HG03095 (cell line): ENCODE measurements around the gene FAM76A.
A peak's percentile ranks its signal among the peaks of the same experiment; 100 is the strongest.
"Not testable (repeated sequence)": the region's sequence is repeated elsewhere in the genome, so short reads cannot be mapped to it uniquely, and the experiment has no call there.

Source experiments
- ATAC-seq: cut with Tn5 transposase; IDR thresholded peaks from one replicate; pipeline ENCODE4 v1.9.1; 2021; ENCODE audit warnings: moderate library complexity; ENCODE audit not compliant: unreplicated experiment

Gene FAM76A

GRCh38 chr1:27725374-27726172, at the start of gene FAM76A:
TSS of gene FAM76A (plus strand) at chr1:27725961. CDS start at chr1:27726081, 120 bp downstream.
- peak; percentile 91 for ATAC-seq

- ATAC-seq = no peak
These were observed 49.4 kb upstream of the FAM76A start for GRCh38 chr1:27676410-27676809.

GRCh38 chr1:27678747-27679146, 47.0 kb upstream of the FAM76A start:
- ATAC-seq = no peak

- not testable (repeated sequence) for ATAC-seq
These were observed 45.5 kb upstream of the FAM76A start for GRCh38 chr1:27680225-27680791.

- not testable (repeated sequence) for ATAC-seq
These were observed 44.2 kb upstream of the FAM76A start for GRCh38 chr1:27681580-27681979.

- no peak for ATAC-seq
These were observed 43.3 kb upstream of the FAM76A start for GRCh38 chr1:27682351-27682944.

GRCh38 chr1:27684176-27684575, 41.6 kb upstream of the FAM76A start:
- no peak for ATAC-seq

- no peak for ATAC-seq
These were observed 39.4 kb upstream of the FAM76A start for GRCh38 chr1:27686223-27686990.

- no peak for ATAC-seq
These were observed 37.9 kb upstream of the FAM76A start for GRCh38 chr1:27687906-27688305.

GRCh38 chr1:27689423-27690173, 36.2 kb upstream of the FAM76A start:
- no peak for ATAC-seq

GRCh38 chr1:27690183-27690582, 35.6 kb upstream of the FAM76A start:
- ATAC-seq = no peak

- ATAC-seq = not testable (repeated sequence)
These were observed 28.9 kb upstream of the FAM76A start for GRCh38 chr1:27696835-27697234.

- no peak for ATAC-seq
These were observed 20.8 kb upstream of the FAM76A start for GRCh38 chr1:27704958-27705357.

- ATAC-seq = no peak
These were observed 20.2 kb upstream of the FAM76A start for GRCh38 chr1:27705545-27705944.

GRCh38 chr1:27710574-27710973, 15.2 kb upstream of the FAM76A start:
- no peak for ATAC-seq

GRCh38 chr1:27713139-27713725, 12.5 kb upstream of the FAM76A start:
- ATAC-seq = no peak

GRCh38 chr1:27713869-27714513, 11.8 kb upstream of the FAM76A start:
- no peak for ATAC-seq

- no peak for ATAC-seq
These were observed 9.4 kb upstream of the FAM76A start for GRCh38 chr1:27716262-27716895.
